GM18520 (cell line): ENCODE results near the gene NEDD4L.

ENCODE experiments used
- ATAC-seq: cut with Tn5 transposase; IDR thresholded peaks from one replicate; pipeline ENCODE4 v1.9.1; 2021; ENCODE audit not compliant: unreplicated experiment

NEDD4L gene

DNA sequence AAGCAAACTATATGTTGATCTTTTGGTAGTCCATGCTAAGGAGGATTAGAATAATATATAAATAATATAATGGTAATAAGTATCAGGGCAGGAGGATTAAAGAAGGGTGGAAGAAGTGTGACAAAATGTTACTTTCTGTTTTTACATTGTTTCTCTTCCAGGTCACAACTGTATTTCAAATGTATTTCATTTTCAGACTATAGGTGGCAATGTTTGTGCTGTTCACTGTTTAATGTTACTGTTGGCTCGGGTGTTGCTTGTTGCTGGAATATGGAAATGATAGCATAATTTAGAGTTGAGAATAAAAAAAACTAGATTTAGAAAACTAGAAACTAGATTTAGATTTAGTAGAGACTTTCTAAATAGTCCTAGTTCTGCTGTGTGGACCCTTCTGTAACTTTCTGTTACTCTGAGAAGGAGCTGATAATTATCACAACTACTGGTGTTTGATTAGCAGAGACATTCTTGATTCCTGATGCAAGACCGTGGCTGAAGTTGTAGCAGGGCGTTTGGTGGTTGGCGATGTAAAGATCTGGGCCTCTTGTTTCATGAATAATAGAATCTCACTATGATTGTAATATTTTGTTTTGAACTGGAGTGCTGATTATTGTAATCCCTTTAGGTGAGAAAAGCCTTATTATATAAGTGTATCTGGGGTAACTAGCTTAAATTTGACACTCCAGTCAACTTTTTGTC is 7.9 kb downstream of the NEDD4L start:
- ATAC-seq, result peak; percentile 44

DNA sequence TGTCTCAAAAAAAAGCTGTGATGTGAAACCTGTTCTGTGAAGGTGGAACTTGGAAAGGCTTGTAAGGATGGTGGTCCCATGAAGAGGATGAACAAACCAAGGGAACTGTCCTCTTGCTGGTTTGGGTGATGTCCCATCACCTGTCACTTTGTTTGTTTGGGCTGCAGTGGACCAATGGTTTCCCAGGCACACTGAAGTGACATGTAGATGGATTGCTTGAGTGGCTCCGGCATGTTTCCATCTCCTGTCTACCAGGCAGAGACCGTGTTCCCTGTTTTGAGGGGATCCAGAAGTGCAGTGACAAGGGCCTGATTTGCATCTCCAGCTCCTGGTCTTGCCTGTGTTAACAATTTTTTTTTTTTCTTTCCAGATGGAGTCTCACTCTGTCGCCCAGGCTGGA is 8.9 kb downstream of the NEDD4L start:
- ATAC-seq, result no peak

DNA sequence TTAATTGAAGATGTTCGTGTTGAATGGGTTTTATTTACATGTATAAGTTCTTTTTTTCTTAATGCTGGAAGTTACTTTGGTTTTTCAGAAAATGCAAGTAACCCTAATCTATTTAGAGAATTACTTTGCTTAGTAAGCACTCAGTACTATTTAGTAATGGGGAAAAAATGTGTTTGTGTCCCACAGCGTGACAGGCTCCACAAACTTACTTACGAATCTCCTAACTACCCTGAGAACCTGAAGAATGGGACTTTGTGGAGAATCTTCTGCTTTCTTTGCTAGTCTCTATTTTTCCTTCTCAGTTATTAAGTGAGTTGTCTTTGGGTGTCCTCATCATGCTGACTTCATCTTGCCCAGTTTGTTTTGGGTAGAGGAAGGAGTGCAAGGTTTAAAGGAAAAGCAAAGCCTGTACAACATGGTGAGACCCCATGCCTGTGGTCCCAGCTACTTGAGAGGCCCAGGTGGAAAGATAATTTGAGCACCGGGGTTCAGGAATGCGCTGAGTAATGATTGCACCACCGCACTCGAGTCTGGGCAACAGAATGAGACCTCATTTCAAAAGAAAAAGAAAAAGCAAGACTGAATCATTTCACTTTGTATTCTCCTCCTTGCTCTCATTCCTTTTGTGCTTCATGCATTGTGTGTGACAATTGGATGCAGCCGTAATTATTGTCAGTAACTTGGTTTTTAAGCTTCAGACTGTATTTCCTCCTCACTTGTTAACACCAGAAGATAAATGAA is 10.2 kb downstream of the NEDD4L start:
- ATAC-seq, result no peak

DNA sequence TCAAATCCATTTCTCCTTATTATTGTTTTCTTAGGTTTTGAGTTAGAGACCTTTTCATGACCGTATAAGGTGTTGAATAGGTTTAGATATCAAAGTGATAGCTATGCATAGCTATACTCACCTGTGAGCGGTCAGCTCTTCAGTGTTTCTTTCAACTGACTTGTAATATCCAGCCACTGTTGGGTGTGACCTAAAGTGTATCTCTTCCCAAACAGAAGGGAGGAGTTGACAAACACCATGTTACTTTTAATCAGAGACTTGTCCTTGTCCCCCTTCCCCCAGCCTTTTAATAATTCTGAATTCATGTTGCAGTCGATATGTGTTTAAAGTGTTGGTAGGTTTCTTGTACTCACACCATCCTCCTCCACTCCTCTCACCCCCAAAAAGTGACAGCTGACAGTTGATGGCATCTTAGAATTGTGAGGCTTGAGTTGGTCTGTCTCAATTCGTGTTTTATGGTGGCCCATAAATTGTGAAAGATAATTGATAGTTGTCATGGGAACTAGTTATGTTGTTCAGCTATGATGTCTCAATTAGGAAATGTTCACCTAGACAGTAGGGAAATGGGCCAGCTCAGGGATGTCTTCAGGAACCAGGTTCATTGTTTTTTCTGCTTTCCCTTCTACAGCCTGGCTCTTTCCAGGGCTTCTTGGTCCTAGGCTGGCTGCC is 12.0 kb downstream of the NEDD4L start:
- ATAC-seq, result no peak

DNA sequence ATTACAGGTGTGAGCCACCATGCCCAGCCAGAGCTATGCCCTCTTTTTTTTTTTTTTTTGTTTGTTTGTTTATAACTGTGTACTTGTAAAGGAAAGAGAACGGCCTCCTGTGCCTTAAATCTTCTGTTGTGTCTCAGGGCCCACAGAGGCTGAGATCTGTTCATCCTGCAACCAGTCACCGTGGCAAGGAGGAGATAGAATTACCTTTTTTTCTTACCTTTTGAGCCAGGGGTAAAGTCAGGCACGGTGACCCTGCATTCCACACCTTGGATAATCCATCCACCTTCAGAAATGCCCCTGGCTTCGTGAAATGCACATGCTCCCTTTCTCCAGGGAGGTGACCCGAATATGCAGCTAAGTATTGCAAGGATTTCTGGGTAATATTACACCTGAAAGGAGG is 12.8 kb downstream of the NEDD4L start:
- ATAC-seq, result no peak

DNA sequence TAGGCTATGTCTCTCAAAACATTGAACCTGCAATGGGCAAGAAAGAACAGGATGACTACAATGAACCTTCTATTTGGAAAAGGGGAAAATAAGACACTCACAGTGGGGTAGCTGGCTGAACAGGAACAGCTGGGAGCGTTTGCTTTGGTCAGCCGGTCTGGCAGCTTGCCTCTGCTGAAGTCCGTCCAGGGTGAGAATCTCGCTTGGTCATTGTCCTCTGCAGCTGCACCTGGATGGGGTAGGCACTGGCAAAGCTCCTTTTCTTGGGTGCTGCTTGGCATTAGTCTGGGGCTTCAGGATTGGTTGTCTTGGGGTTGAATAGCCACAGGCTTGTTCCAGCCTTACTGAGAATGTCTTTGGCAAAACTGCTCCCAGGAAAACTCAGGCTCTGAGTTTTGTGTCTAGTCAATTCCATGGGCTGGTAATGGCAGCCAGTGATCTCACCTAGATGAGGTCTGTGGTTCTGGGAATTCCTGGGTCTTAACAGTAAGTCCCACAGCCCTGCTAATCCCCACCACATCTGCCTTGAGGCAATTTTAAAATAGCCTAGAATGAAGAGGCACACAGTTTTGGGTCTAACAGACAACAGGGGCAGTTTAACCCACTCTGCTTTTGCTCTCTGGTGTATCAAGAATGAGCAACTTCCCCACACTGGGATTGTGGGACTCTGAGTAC is 13.4 kb downstream of the NEDD4L start:
- ATAC-seq, result no peak

DNA sequence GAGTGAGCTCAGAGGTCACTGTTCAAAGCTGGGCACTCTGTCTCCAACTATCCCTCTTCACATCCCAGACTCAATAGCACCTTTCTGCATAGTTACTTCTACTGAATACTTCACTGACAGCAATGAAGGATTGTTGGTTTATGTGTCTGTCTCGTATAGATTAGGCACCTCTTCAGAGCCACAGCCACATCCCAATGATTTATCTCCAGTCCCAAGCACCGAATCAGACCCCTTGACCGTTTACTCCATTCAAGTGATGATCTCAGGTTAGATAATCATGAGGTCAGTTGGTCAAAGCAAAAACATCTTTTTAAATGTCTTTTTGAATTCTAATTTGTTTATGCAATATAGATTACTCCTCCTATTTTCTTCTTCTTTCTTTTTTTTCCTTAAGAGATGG is 14.7 kb downstream of the NEDD4L start:
- no peak for ATAC-seq

DNA sequence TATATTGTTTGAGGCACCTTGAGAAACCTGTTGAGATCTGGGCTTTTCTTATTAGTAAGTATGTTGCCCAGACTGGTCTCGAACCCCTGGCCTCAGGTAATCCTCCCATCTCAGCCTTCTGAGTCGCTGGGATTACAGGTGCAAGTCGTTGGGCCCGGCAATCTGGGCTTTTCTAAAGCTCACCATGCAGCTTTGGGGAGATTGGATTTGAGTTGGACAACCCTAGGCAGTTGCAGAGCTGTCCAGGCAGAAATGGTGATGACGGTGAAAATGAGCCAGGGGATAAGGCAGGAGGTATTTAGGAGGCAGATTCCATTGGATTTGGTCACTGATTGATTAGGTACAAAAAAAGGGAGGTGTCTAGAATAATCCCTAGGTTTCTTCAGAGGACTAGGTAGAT is 16.2 kb downstream of the NEDD4L start:
- ATAC-seq, result no peak

DNA sequence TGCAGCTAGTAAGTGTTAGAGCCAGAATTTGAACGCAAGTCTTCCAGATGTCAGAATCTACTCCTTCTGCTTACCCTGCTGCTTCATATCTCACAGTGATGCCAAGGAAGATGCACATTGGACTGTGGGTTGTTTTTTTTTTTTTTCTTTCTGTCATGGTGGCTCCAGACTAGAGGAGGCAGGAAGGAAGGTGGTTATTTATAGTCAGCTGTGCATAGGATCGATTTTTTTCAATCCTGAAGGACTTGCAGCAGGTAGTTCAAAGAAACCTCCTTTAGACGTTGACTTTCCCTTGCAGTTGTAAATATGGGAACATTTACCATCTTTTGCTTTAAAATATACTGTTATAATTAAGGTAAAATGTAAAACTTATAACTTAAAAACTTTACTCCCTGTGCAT is 17.3 kb downstream of the NEDD4L start:
- ATAC-seq, result no peak

DNA sequence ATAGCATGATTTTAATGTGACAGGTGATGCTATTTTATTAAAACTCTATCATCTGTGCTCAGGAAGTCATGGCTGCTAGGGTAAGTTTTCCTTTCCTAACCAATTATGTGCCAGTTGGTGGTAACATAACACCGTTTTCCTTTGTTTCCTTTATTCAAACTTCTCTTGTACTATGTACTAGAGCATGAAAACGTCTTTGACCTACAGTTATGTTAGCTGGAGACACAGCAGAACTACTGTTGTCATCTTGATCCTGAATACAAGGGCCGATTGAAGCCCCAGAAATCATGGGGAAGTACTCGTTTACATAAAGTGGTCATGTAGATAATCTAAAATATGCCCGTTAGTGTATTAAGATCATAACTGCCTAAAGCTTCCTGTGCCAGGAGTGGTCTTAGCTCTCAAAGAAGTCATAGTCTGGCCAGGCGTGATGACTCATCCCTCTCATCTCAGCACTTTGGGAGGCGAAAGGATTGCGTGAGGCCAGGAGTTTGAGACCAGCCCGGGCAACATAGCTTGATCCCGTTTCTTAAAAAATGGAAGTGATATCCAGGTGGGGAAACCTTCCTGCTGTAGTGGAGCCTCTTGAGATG is 20.5 kb downstream of the NEDD4L start:
- ATAC-seq, result no peak

DNA sequence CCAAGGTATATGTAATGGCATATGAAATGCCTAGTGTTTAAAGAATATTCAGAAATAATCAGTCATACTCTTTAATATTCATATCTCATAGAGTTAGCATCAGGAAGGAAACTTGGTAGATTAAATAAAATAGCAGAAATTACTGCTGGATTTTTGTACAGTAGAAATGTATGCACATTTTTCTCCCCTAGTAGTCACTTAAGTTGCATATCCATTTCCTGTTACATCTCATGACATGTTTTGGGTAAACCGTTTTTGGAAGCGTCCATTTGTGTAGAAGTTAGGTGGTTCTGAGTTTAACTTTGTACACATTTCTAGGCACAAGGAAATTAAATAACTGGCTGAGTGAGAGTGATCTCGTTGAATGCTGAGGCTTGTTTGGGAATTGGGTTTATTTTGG is 21.9 kb downstream of the NEDD4L start:
- ATAC-seq, result no peak

DNA sequence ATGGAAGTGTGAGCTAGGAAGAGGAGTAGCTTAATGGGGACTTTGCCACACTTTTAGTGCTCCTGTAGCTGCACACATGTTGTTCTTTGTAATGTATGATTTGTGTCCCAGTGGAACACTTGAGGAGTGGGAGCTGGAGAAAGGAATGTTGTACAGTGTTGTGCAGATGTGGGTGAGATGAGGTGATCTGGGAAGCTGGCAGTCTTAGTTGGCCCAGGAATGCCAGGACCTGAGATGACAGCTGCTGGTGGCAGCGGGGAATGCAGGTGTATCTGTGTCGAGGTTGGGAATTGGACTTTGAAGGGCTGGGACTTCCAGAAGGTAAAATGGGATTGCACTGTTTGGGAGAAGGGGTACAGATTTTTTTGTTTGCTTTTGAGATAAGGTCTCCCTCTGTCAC is 23.6 kb downstream of the NEDD4L start:
- no peak for ATAC-seq

DNA sequence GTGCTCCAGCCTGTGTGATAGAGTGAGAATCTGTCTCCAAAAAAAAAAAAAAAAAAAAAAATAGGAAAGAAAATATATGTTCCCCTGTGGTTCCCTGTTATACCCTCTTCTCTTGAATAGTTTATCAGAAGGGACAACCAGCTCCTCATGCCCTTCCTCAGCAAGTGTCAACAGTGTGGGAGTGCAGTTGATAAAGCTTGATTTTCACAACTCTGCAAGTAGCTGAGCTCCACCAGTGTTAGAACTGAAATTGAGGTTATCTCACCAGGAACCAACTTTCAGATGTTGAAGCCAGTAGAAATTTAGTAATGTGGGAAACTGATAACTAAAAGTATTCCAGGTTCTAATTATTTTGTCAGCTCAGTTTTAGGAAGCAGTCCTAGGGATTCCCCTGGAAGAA is 25.1 kb downstream of the NEDD4L start:
- no peak for ATAC-seq

DNA sequence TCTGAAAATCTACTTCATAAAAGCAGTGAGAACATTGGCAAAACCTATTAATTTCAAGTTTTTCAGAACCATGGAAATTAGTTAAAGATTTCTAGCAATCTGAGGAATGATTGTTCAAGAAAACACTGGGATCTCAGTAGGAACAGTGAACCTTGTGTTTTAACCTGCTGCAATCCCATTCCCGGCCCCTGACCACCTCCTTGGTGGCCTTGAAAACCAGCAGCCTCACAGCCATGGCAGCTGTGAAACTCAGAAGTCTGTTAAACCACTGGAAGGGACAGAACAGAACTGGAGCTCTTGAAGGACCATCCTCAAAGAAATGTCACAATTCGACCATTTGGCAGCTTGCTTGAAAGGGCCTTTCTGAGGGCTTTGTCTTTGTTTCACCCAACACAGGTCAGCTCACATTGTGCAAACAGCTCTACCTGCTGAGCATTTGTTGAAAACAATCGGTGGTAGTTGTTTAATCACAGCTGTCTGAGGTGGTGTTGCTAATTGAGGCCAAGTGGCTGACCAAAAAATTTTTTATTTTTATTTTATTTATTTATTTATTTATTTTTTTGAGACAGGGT is 25.8 kb downstream of the NEDD4L start:
- ATAC-seq, result no peak

DNA sequence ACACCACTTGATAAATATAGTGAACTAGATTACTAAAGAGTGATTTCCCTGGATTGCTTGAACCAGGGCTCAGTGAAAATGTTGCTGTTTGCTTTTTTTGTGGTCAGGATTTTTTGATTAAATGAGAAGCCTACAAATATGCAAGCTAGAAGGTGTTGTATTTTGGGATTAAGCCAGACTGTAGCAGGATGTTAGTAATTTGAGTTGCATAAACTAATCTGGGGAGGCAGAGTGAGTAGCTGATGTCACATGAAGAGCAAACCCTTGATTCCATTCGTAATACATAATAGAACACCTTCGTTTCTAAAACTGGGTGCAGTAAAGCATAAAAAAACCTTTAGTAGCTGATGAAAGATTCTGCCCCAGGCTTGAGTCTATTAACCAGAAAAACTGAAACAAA is 32.0 kb downstream of the NEDD4L start:
- no peak for ATAC-seq

DNA sequence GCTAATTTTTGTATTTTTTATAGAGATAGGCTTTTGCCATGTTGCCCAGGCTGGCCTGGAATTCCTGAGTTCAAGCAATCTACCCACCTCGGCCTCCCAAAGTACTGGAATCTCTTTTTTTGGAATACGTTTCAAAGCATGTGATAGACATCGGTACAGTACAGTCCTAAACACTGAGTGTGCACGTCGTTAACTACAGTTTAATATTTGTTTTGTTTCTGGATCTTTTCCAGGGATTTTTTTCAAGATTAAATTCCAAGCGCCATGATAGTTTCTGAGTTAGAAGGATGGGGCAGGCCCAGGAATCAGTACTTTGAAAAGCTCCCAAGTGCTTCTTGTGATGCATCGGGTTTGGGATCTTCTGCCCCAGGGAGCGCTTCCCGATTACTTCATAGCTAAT is 33.3 kb downstream of the NEDD4L start:
- ATAC-seq, result no peak

DNA sequence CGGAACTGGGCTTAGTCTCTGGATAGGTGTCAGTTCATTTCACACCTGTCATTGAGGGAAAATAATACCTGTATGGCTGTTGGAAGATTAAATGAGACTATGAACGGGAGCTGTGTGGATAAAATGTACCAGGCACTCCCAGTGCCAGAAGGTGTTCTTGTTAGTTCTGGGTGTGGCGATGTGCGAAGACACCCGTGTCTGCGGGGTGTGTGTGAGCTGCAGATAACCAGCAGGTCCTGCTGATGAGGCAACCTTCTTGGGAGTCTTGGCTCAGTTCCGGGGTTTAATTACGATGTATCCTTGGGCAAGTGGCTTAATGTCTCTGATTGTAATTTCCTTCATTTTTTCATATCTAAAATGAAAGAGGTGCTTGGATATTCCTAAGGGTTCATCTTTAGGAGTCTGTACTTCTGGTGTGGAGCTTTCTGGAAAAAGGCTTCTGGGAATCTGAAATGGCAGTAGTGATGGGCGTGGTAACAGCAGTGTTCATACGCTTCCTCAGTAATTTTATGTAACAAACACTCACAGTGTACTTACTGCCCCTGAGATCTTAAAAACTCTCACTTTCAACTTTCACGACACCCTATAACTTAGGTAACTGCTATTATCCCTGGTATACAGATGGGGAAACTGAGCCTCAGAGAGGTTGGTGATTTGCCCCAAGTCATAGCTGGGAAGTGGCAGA is 35.0 kb downstream of the NEDD4L start:
- ATAC-seq, result no peak

DNA sequence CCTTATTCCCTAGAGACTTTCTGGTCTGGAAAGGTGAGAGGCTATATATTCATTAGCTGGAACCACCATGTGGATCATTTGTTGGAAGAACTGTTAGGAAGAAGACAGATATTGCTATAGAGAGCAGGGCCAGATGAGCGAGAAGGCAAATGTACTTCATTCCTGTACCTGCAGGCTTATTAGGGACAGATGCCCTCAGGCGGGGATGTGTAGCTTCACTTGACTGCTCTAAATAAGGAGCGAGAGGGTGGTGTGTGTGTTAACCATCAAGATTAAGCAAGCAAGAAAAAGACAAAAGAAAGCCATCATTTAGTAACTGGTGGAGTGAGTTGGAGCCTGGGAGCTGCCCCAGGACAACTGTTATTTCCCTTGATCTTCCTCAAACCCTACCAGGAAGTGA is 36.4 kb downstream of the NEDD4L start:
- ATAC-seq, result no peak

DNA sequence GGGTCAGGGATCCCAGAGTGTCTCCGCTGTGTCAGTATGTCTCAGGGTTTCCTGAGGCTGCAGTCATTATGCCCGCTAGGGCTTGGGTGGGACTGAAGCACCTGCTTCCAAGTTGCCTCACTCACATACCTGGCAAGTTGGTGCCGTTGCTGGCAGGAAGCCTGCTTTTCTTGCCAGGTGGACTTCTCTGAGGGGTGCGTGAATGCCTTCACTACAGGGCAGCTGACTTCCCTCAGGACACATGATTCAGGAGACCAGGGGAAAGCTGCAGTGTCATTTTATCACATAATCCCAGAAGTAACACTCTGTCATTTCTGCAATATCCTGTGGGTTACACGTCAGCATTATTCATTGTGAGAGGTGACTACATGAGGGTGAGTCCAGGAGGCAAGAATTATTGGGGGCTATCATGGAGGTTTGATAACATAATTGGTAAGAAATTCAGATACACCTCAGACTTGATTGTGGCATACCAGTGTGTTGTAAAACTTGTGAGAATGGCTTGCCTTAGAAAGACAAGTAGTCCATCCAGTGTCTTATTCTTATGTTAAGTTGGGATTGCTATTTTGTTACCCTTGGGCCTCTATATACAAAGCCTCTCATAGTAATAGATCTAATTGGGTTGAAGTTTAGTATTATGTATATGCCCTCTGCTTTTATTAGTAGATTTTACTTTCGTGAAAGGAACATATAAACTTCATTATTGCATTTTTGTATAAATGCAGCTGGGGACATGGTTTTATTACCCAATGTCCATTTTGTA is 44.1 kb downstream of the NEDD4L start:
- ATAC-seq, result no peak

DNA sequence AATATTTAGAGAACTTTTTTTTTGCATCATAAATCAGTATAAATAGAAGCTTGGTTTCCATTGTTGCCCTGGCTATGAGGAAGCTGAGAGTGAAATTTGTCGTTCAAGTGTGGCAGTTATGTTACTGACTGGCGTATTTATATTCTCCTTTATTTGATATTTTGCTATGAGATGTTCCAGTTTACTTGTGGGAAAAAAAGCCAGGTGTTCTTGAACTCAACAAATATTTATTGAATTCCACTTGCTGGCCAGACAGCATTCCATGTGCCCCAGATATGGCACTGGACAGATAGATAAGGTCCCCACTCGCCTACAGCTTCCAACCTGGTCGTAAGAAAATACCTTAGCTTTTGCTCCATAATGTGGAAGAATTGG is 44.7 kb downstream of the NEDD4L start:
- no peak for ATAC-seq
